ENCODE results near the gene CFAP141.
A peak's percentile ranks its signal among the peaks of the same experiment; 100 is the strongest.

Gene CFAP141

DNA sequence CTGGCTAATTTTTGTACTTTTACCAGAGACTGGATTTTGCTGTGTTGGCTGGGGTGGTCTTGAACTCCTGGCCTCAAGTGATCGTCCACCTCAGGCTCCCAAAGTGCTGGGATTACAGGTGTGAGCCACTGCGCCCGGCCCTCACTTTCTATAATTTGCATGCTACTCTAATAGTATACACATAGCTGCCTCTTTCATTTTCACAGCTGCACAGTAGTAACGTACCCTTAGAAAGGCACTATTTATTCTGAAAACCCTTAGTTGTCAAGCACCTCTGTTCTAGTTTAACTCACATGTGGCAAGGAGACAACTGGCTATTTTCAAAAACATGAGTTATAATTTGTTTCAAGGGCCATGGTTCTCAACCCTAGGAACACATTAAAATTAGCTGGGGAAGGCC lies 31.5 kb downstream of the CFAP141 start:
- Histone ChIP-seq H3K4me3 (ENCODE audit: insufficient read depth, low read depth, low read length, poor library complexity, severe bottlenecking) (no peak overlapping the region), H3K27ac (ENCODE audit: insufficient read depth, low read length, poor library complexity, severe bottlenecking) (no peak overlapping the region), H3K4me1 (ENCODE audit: control insufficient read depth, insufficient read depth, low read length, poor library complexity, severe bottlenecking) (peaks cover 33% of the 10 kb centered on the region), H3K27me3 (replicated peaks; ENCODE audit: control insufficient read depth, insufficient read depth, low read length, poor library complexity, severe bottlenecking) (no peaks in the 10 kb centered on the region), H3K9me3 (ENCODE audit: control insufficient read depth, low read length) (no peaks in the 10 kb centered on the region), H3K36me3 (ENCODE audit: control insufficient read depth, insufficient read depth, low read length) (peaks cover 57% of the 10 kb centered on the region)
- no peak for DNase-seq

DNA sequence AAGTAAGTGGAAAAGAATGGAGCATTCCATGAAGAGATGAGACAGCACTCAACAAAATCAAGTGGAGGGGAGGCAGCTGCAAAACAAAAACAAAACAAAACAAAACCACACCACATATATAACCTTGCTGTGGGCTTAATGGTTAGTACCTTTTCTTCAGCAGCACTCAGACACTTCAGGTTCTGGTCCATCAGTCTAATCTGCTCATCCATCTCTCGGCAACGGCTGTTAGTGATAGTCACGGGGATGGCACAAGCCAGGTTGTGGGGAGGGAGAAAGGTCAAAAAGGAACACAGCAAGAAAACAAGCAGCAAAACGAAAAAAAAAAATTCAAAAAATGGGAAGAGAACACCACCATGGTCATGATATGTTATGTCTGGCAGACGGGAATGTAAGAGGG lies 34.3 kb downstream of the CFAP141 start:
- no peaks in the 10 kb centered on the region for H3K9me3 ChIP-seq (ENCODE audit: control insufficient read depth, low read length)
- H3K4me3 ChIP-seq (ENCODE audit: insufficient read depth, low read depth, low read length, poor library complexity, severe bottlenecking) = no peak overlapping the region
- H3K27ac ChIP-seq (ENCODE audit: insufficient read depth, low read length, poor library complexity, severe bottlenecking) = no peak overlapping the region
- H3K4me1 ChIP-seq (ENCODE audit: control insufficient read depth, insufficient read depth, low read length, poor library complexity, severe bottlenecking) = peaks cover 6% of the 10 kb centered on the region
- peaks cover 82% of the 10 kb centered on the region for H3K36me3 ChIP-seq (ENCODE audit: control insufficient read depth, insufficient read depth, low read length)
- no peak for DNase-seq
- no peaks in the 10 kb centered on the region for H3K27me3 ChIP-seq (replicated peaks; ENCODE audit: control insufficient read depth, insufficient read depth, low read length, poor library complexity, severe bottlenecking)

DNA sequence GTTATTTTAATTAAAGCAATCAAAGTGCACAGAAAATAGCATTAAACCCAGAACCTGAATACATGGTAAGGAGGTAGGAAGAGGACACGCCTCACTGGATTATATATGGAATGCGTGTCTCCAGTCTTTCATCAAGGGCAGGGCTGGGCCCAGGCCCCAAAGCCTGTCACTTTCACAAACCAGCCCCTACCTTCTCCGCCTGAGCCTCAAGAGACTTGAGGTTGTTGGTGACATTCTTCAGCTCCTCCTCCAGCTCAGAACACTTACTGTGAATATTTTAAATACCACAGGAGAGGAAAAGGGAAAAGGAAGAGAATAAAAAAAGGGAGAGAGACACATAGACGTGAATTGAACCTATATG lies 34.9 kb downstream of the CFAP141 start:
- DNase-seq = no peak
- no peaks in the 10 kb centered on the region for H3K4me1 ChIP-seq (ENCODE audit: control insufficient read depth, insufficient read depth, low read length, poor library complexity, severe bottlenecking)
- no peaks in the 10 kb centered on the region for H3K27me3 ChIP-seq (replicated peaks; ENCODE audit: control insufficient read depth, insufficient read depth, low read length, poor library complexity, severe bottlenecking)
- peaks cover 89% of the 10 kb centered on the region for H3K36me3 ChIP-seq (ENCODE audit: control insufficient read depth, insufficient read depth, low read length)
- H3K27ac ChIP-seq (ENCODE audit: insufficient read depth, low read length, poor library complexity, severe bottlenecking) = peak overlapping the region; percentile 9
- H3K9me3 ChIP-seq (ENCODE audit: control insufficient read depth, low read length) = no peaks in the 10 kb centered on the region
- H3K4me3 ChIP-seq (ENCODE audit: insufficient read depth, low read depth, low read length, poor library complexity, severe bottlenecking) = no peak overlapping the region

DNA sequence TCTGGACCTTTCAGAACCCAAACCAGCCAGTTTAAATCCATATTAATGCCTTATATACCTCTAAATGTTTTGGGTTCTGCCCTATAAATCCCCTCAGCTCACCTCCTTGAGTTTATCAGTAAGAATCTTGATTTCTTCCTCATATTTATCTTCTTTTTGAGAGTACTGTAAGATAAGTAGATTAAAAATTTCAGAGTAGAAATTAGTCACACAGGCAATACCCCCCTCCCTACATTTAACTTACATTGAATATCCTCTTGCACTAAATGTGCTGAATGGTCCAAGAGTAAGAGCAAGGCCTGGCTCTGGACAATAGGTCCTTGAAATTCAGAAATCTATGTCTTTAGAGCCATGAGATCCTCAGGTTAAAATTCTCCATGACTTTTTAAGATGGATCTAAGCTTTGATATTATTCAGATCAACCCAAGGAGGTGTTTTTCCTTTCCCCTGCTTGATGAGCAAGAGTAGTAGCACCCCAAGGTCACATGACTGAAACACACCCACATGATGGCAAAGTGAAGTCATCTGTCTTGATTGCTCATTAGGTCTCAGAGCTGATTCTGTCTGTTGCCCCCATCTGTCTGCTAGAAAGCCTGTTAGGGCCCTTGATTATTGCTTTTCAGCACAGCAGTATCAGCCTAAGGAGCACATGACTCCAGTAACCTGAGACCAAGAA lies 35.4 kb downstream of the CFAP141 start:
- peak overlapping the region; percentile 21 for H3K27ac ChIP-seq (ENCODE audit: insufficient read depth, low read length, poor library complexity, severe bottlenecking)
- peaks cover 90% of the 10 kb centered on the region for H3K36me3 ChIP-seq (ENCODE audit: control insufficient read depth, insufficient read depth, low read length)

DNA sequence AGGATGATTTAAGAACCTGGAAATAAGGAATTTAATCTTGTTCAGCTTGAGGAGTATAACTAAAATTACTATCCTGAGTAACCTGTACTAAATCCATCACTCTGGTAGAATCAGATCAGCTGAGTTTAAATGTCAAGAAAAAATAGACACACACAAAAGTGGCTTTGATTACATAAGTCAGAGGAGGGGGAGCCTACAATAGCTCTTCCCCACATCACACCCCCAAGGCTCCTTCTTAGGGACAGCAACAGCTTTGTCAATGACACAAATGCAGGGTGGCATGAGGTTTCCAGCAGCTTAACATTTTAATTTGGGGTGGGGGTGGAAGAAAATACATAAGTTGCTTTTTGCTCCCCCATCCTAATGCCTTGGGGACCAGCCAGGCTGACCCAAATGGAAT lies 38.7 kb downstream of the CFAP141 start:
- H3K27me3 ChIP-seq (replicated peaks; ENCODE audit: control insufficient read depth, insufficient read depth, low read length, poor library complexity, severe bottlenecking) = no peaks in the 10 kb centered on the region
- H3K27ac ChIP-seq (ENCODE audit: insufficient read depth, low read length, poor library complexity, severe bottlenecking) = no peak overlapping the region
- no peaks in the 10 kb centered on the region for H3K9me3 ChIP-seq (ENCODE audit: control insufficient read depth, low read length)
- no peak for DNase-seq
- H3K4me3 ChIP-seq (ENCODE audit: insufficient read depth, low read depth, low read length, poor library complexity, severe bottlenecking) = no peak overlapping the region
- H3K4me1 ChIP-seq (ENCODE audit: control insufficient read depth, insufficient read depth, low read length, poor library complexity, severe bottlenecking) = no peaks in the 10 kb centered on the region
- peaks cover 94% of the 10 kb centered on the region for H3K36me3 ChIP-seq (ENCODE audit: control insufficient read depth, insufficient read depth, low read length)

More for the DNA sequence above, 35.4 kb downstream of the CFAP141 start:
- Histone ChIP-seq H3K9me3 (ENCODE audit: control insufficient read depth, low read length) (no peaks in the 10 kb centered on the region), H3K4me1 (ENCODE audit: control insufficient read depth, insufficient read depth, low read length, poor library complexity, severe bottlenecking) (no peaks in the 10 kb centered on the region), H3K27me3 (replicated peaks; ENCODE audit: control insufficient read depth, insufficient read depth, low read length, poor library complexity, severe bottlenecking) (no peaks in the 10 kb centered on the region), H3K4me3 (ENCODE audit: insufficient read depth, low read depth, low read length, poor library complexity, severe bottlenecking) (no peak overlapping the region)
- DNase-seq = no peak

DNA sequence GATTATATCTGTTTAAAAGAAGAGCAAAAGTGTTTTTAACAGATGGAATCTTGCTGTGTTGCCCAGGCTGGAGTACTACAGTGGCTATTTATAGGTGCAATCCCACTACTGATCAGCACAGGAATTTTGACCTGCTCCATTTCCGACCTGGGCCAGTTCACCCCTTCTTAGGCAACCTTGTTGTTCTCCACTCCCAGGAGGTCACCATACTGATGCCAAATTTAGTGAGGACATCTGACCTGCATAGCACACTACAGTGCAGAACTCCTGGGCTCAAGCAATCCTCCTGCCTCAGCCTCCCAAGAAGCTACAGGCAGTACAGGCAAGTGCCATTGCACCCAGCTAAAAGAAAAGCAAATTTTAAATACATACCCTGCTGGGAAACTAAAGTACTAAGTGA lies 39.9 kb downstream of the CFAP141 start:
- no peaks in the 10 kb centered on the region for H3K27me3 ChIP-seq (replicated peaks; ENCODE audit: control insufficient read depth, insufficient read depth, low read length, poor library complexity, severe bottlenecking)
- no peak for DNase-seq
- no peaks in the 10 kb centered on the region for H3K4me1 ChIP-seq (ENCODE audit: control insufficient read depth, insufficient read depth, low read length, poor library complexity, severe bottlenecking)
- H3K36me3 ChIP-seq (ENCODE audit: control insufficient read depth, insufficient read depth, low read length) = peaks cover 94% of the 10 kb centered on the region
- H3K4me3 ChIP-seq (ENCODE audit: insufficient read depth, low read depth, low read length, poor library complexity, severe bottlenecking) = no peak overlapping the region
- no peak overlapping the region for H3K27ac ChIP-seq (ENCODE audit: insufficient read depth, low read length, poor library complexity, severe bottlenecking)
- H3K9me3 ChIP-seq (ENCODE audit: control insufficient read depth, low read length) = no peaks in the 10 kb centered on the region

DNA sequence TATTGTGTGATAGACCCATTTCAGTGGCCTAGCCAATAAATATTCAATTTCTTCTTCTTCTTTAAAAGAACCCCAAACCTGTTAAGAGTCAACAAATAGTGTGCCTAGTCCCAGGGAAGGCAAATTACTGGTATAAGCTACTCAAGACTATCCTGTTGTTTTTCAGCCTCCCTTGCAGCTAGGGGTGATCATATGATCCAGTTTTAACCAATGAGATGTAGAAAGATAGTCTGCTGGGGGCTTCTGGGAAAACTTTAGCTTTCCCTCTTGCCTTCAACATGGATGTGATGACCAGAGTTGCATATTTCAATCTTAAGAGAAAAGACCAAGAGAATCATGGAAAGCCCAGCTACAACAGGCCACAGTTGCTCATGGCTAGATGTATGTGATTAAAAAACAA lies 46.6 kb downstream of the CFAP141 start:
- H3K9me3 ChIP-seq (ENCODE audit: control insufficient read depth, low read length) = no peaks in the 10 kb centered on the region
- H3K4me3 ChIP-seq (ENCODE audit: insufficient read depth, low read depth, low read length, poor library complexity, severe bottlenecking) = no peak overlapping the region
- H3K27me3 ChIP-seq (replicated peaks; ENCODE audit: control insufficient read depth, insufficient read depth, low read length, poor library complexity, severe bottlenecking) = no peaks in the 10 kb centered on the region
- peaks cover 24% of the 10 kb centered on the region for H3K4me1 ChIP-seq (ENCODE audit: control insufficient read depth, insufficient read depth, low read length, poor library complexity, severe bottlenecking)
- H3K27ac ChIP-seq (ENCODE audit: insufficient read depth, low read length, poor library complexity, severe bottlenecking) = no peak overlapping the region
- H3K36me3 ChIP-seq (ENCODE audit: control insufficient read depth, insufficient read depth, low read length) = peaks cover 48% of the 10 kb centered on the region
- DNase-seq = no peak

DNA sequence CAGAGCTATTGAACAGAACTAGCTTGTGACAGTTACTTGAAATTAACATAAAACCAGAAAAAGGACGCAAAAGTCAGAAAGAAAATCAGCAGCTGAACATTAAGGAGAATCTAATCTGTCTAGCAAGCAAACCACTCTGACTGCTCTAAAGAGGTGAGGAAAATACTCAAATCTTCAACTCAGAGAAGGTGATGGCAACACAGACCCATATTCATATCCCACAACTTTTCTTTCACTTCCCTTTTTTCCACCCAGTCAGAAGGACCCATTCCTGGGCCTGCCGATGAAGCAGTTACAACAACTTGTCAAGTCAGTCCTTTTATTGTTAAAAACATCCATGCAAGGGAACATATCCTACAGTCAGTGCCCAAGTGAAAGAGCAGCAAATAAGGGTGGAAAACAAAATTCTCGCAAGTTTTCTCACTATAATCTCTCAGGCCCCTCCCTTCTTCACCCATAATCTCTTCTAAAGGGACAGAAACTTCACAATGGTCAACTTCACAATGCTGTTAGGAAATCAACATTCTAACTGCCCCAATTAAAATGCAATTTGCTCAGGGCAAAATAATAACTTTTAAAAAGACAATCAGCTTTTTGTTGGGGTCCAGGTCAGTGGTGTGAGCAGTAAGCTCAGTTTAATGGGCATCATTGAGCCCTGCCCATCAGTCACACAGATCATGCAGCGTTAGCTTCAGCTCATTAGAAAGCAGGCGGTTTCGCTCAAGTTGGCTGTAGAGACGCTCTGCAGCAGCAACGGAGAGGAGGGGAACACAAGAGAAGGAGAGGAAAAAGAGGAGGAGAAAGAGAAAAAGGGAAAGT lies 47.6 kb downstream of the CFAP141 start:
- H3K36me3 ChIP-seq (ENCODE audit: control insufficient read depth, insufficient read depth, low read length) = peaks cover 41% of the 10 kb centered on the region
- H3K4me1 ChIP-seq (ENCODE audit: control insufficient read depth, insufficient read depth, low read length, poor library complexity, severe bottlenecking) = peaks cover 24% of the 10 kb centered on the region
- H3K9me3 ChIP-seq (ENCODE audit: control insufficient read depth, low read length) = no peaks in the 10 kb centered on the region
- H3K27me3 ChIP-seq (replicated peaks; ENCODE audit: control insufficient read depth, insufficient read depth, low read length, poor library complexity, severe bottlenecking) = no peaks in the 10 kb centered on the region
- no peak for DNase-seq
- peak overlapping the region; percentile 14 for H3K4me3 ChIP-seq (ENCODE audit: insufficient read depth, low read depth, low read length, poor library complexity, severe bottlenecking)
- H3K27ac ChIP-seq (ENCODE audit: insufficient read depth, low read length, poor library complexity, severe bottlenecking) = peak overlapping the region; percentile 71

DNA sequence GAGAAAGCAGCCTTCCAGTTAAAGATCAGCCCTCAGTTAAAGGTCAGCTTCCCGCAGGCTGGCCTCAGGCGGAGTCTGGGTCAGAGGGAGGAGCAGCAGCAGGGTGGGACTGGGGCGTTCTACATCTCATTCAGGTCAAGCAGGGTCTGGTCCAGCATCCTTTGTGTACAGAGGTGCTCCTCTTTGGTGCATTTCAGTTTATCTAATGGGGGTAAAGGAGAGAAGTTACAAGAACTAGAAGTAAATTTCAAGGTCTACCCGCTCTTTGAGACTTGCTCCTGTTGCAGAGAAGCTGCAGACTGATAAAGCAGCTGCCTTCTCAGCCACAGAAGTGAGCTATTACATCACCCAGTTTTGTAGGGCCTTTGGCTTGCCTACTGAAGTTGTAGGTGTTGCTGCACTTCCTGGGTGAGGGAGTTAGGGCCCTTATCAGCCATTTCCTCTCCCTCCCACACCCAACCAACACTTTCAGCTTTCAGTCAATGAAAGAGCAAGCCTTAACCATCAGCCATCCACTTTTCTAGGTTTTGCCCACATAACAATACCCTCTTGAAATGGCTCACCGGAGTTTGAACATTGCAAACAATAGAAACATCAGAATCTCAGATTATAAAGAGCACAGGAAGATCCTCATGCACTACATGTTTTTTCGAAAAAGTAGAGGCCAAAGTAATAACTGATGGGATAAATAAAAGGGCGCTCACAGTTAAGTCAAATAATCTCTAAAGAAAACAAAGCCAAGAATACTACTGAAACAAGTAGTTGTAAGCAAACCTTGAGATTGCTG lies 48.4 kb downstream of the CFAP141 start:
- H3K4me3 ChIP-seq (ENCODE audit: insufficient read depth, low read depth, low read length, poor library complexity, severe bottlenecking) = peak overlapping the region; percentile 23
- H3K27ac ChIP-seq (ENCODE audit: insufficient read depth, low read length, poor library complexity, severe bottlenecking) = peak overlapping the region; percentile 71
- peaks cover 34% of the 10 kb centered on the region for H3K36me3 ChIP-seq (ENCODE audit: control insufficient read depth, insufficient read depth, low read length)
- H3K4me1 ChIP-seq (ENCODE audit: control insufficient read depth, insufficient read depth, low read length, poor library complexity, severe bottlenecking) = peaks cover 24% of the 10 kb centered on the region
- H3K9me3 ChIP-seq (ENCODE audit: control insufficient read depth, low read length) = no peaks in the 10 kb centered on the region
- H3K27me3 ChIP-seq (replicated peaks; ENCODE audit: control insufficient read depth, insufficient read depth, low read length, poor library complexity, severe bottlenecking) = no peaks in the 10 kb centered on the region
- peak; percentile 47 to 56 (median 55) for DNase-seq

DNA sequence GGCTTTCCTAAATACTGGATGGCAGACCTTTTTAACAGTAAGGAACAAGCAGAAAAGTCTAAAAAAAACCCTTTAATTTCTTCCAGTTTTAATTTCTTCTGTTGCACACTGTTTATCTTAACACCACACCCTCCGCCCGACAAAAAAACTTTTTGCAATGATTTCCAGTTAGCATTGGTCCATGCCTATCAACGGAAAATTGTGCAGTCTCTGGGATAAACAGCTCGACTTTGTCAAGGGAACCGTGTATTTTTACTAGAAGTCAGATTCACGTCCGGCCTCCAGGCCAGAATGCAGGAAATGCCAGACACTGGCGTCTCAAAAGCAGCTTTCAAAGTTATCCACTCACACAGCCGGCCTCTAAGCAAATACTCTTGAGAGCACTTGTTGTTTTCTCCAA lies 50.9 kb downstream of the CFAP141 start:
- Histone ChIP-seq H3K27me3 (replicated peaks; ENCODE audit: control insufficient read depth, insufficient read depth, low read length, poor library complexity, severe bottlenecking) (no peaks in the 10 kb centered on the region), H3K9me3 (ENCODE audit: control insufficient read depth, low read length) (no peaks in the 10 kb centered on the region), H3K36me3 (ENCODE audit: control insufficient read depth, insufficient read depth, low read length) (peaks cover 18% of the 10 kb centered on the region), H3K4me3 (ENCODE audit: insufficient read depth, low read depth, low read length, poor library complexity, severe bottlenecking) (no peak overlapping the region), H3K27ac (ENCODE audit: insufficient read depth, low read length, poor library complexity, severe bottlenecking) (no peak overlapping the region), H3K4me1 (ENCODE audit: control insufficient read depth, insufficient read depth, low read length, poor library complexity, severe bottlenecking) (peaks cover 24% of the 10 kb centered on the region)
- DNase-seq = no peak

All from effector memory CD4-positive, alpha-beta T cell (primary cell).